ENCODE results near the gene TTLL9. TPM values are rescaled to one million over a fixed set of nuclear protein-coding genes. Genes with fewer than 3 reads are reported as not detected.

The TTLL9 gene
- total and polyA plus RNA-seq, 2 of the 13 experiments (the other 11 are each of a cell fraction or from before 2014, with no cell fraction given): not detected

GRCh38 chr20:31861385-31862156 is 8.9 kb upstream of the TTLL9 start (continued):
- TF ChIP-seq JUN (CRISPR knock-in tag; IDR thresholded peaks at IDR 0.05): no peak
- TF ChIP-seq TEAD3 (CRISPR knock-in tag; optimal IDR thresholded peaks at IDR 0.05; ENCODE audit: borderline replicate concordance): peak; percentile 31
- TF ChIP-seq SYNCRIP (IDR thresholded peaks at IDR 0.05; ENCODE audit: insufficient read depth, low read depth, low read length): no peak

DNA sequence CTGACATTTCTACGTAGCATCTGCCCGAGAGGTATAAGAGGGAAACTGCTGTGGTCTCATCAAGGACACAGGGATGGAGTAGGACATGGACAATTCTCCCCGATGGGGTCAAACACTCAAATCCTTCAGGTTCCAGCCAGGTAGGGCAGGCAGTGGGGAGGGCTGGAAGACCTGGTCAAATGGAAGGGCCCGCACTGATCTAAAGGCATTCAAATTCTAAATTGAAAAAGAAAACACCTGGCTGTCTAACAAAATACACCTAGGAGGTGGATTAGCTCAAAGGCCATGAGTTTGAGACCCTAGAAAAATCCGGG is 8.3 kb upstream of the TTLL9 start:
- TF ChIP-seq ZNF564 (CRISPR knock-in tag; IDR thresholded peaks at IDR 0.05): 0 out of 2 replicates have a peak, but pooled peaks have one; percentile 10
- 0 out of 2 replicates have a peak, but pooled peaks have one; percentile 8 for TF ChIP-seq ZNF350 (CRISPR knock-in tag; IDR thresholded peaks at IDR 0.05; ENCODE audit: borderline replicate concordance, low read depth)
- TF ChIP-seq EED (CRISPR knock-in tag; IDR thresholded peaks at IDR 0.05): 0 out of 2 replicates have a peak, but pooled peaks have one; percentile 37
- 0 out of 2 replicates have a peak, but pooled peaks have one; percentile 16 for TF ChIP-seq MED13 (CRISPR knock-in tag; IDR thresholded peaks at IDR 0.05)
- TF ChIP-seq PLRG1 (conservative IDR thresholded peaks at IDR 0.05): no peak
- 0 out of 2 replicates have a peak, but pooled peaks have one; percentile 10 for TF ChIP-seq FOSL1 (CRISPR knock-in tag; IDR thresholded peaks at IDR 0.05; ENCODE audit: borderline replicate concordance)
- TF ChIP-seq, protein P1, sequence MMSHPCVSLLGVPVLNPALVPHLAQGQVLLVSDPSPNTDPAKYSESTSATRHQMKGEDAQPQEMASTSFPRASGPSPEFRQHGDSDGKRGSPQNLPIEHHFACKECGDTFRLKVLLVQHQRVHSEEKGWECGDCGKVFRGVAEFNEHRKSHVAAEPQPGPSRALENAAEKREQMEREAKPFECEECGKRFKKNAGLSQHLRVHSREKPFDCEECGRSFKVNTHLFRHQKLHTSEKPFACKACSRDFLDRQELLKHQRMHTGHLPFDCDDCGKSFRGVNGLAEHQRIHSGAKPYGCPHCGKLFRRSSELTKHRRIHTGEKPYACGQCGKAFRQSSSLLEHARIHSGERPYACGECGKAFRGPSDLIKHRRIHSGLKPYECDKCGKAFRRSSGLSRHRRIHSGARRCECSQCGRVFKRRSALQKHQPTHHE (CRISPR knock-in tag; IDR thresholded peaks at IDR 0.05; ENCODE audit: borderline replicate concordance): no peak
- TF ChIP-seq SRSF1 (optimal IDR thresholded peaks at IDR 0.05; ENCODE audit: low read depth, low read length): no peak
- 0 out of 2 replicates have a peak, but pooled peaks have one; percentile 10 for TF ChIP-seq HNF1B (CRISPR knock-in tag; IDR thresholded peaks at IDR 0.05)
- no peak for TF ChIP-seq MED1 (CRISPR knock-in tag; IDR thresholded peaks at IDR 0.05)
- Histone ChIP-seq H3K79me2 (ENCODE audit: insufficient read depth, low read length) (no peaks in the 10 kb centered on the region), H3K36me3 (replicated peaks in 1 of 2; ENCODE audit: control insufficient read depth in 1 of 2, insufficient read depth in 2 of 2, low read length in 2 of 2) (no peaks in the 10 kb centered on the region), H4K20me1 (ENCODE audit: insufficient read depth, low read length) (no peaks in the 10 kb centered on the region), H3K4me1 (ENCODE audit: insufficient read depth, low read length) (peaks cover 15% of the 10 kb centered on the region), H2AFZ (ENCODE audit: low read length) (peak overlapping the region; percentile 29), H3K27ac (ENCODE audit: extremely low read length, insufficient read depth, low read length) (no peak overlapping the region), H3K9me3 (ENCODE audit: low read length) (no peaks in the 10 kb centered on the region), H3K4me2 (ENCODE audit: low read depth, low read length) (peak overlapping the region; percentile 96), H3K27me3 (ENCODE audit: control insufficient read depth in 1 of 2, insufficient read depth in 2 of 2, low read length in 2 of 2) (peaks cover 9 to 51% of the 10 kb centered on the region in 2 experiments; a peak in 4 of 5 replicates), H3K9ac (ENCODE audit: insufficient read depth, low read depth, low read length) (no peak overlapping the region), H3K4me3 (replicated peaks in 1 of 3; ENCODE audit: insufficient read depth in 1 of 3, low read depth in 2 of 3, low read length in 3 of 3) (peak overlapping the region in 2 of 3 experiments; percentile 74 to 82; a peak in 3 of 6 replicates)
- CTCF ChIA-PET (ENCODE audit: low intra/inter-chr PET ratio, low total read pairs): interaction anchor here (1.6 kb wide), 1 partner anchor 10 kb away, joined by 3 read pairs; no protein-coding TSS in a partner anchor
- WGBS (ENCODE audit: low lambda C conversion rate): 56% methylated on average over 5 of the region's 5 CpGs
- no peak for DNase-seq (ENCODE audit: low spot score)
- no TSS peak for BruUV-seq (replicated peaks)
- POLR2A ChIA-PET: interaction anchor here (1.2 kb wide), 2 partner anchors 26 to 90 kb away, joined by 3 to 7 read pairs; partner anchors contain the start of gene PDRG1
- in situ Hi-C loops (cut with HindIII; ENCODE audit: extremely low pct_ligation_motif_present, low pct_unique_long_range_greater_than_20kb) (no loop called here), intact Hi-C loops (cut with micrococcal nuclease; ENCODE audit: unreplicated experiment) (no loop called here)
- no peak for FAIRE-seq
- no peak for ATAC-seq

All from HepG2 (cell line).